Kidney epithelial cell (primary cell): Measurements from ENCODE around the gene CHRNE. TPM values are rescaled to one million over a fixed set of nuclear protein-coding genes. Genes with fewer than 3 reads are reported as not detected.

Experiments
- DNase-seq: peaks from one replicate; pipeline ENCODE4 v3.0.0-alpha.2; 2010; ENCODE audit warnings: low read depth
- H3K27me3 ChIP-seq: 2 replicates; pipeline ENCODE4 v1.6.0; 2011; ENCODE audit warnings: low read length; ENCODE audit not compliant: control insufficient read depth, insufficient read depth
- H3K36me3 ChIP-seq: 2 replicates; pipeline ENCODE4 v1.5.1; 2011; ENCODE audit warnings: low read length; ENCODE audit not compliant: control insufficient read depth, insufficient read depth
- H3K4me3 ChIP-seq: 2 replicates; pipeline ENCODE4 v1.5.1; 2011; ENCODE audit warnings: low read depth, mild to moderate bottlenecking, control low read depth, low read length
- total RNA-seq: library from RNA; depleted of rRNA; stranded (reverse); fragments of >200 nt; gene quantifications from 2 replicates; pipeline ENCODE4 v1.2.3, GENCODE V29; 2015
- TF ChIP-seq, protein P1 (sequence below): IDR thresholded peaks from 2 replicates; pipeline ENCODE4 v1.5.1; 2011; ENCODE audit warnings: mild to moderate bottlenecking, moderate library complexity, low read length, control low read depth, inconsistent platforms; ENCODE audit not compliant: insufficient read depth, poor library complexity, severe bottlenecking

The CHRNE gene
- total RNA-seq, 1 donor from 2014 or later, result 2.0 TPM

DNA sequence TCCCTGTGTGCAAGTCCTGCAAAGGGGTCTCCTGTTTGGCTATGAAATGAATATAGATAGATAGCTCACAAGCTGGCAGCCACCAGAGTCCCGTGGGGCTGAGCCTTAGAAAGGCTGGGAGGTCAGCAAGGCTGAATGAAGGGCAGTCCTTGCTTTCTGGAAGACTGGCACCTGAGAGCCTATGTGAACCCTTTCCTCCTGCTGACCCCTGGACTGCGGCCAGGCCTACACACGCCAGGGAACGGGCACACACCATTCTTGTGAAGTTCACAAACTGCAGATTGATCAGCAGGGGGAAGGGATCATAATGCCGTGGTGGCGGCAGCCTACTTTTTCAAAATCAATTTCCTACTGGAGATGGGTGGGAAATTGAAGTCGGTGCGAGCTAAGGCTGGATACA is 4.5 kb downstream of the CHRNE start:
- TF ChIP-seq, protein P1, sequence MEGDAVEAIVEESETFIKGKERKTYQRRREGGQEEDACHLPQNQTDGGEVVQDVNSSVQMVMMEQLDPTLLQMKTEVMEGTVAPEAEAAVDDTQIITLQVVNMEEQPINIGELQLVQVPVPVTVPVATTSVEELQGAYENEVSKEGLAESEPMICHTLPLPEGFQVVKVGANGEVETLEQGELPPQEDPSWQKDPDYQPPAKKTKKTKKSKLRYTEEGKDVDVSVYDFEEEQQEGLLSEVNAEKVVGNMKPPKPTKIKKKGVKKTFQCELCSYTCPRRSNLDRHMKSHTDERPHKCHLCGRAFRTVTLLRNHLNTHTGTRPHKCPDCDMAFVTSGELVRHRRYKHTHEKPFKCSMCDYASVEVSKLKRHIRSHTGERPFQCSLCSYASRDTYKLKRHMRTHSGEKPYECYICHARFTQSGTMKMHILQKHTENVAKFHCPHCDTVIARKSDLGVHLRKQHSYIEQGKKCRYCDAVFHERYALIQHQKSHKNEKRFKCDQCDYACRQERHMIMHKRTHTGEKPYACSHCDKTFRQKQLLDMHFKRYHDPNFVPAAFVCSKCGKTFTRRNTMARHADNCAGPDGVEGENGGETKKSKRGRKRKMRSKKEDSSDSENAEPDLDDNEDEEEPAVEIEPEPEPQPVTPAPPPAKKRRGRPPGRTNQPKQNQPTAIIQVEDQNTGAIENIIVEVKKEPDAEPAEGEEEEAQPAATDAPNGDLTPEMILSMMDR, result no peak
- H3K4me3 ChIP-seq, result no peak overlapping the region
- no peaks in the 10 kb centered on the region for H3K36me3 ChIP-seq
- DNase-seq, result no peak
- peaks cover 26% of the 10 kb centered on the region for H3K27me3 ChIP-seq

DNA sequence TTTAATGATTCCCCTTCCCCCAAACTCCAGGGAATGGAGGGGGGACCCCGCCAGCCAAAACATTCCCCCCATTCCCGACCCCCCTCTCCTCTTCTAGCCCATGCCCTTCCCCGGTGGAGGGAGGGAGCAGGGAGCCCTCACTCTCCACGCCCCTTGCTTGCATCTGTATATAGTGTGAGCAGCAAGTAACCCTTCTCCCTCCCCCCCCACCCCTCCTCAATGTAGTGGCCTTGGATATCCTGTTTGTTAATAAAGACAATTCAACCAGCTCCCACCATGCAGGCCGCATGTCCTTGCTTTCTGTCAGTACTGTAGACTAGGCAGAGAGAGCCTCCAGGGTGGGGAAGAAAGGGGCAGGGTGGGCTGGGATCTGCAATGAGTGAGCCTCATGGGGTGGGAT is 5.1 kb downstream of the CHRNE start:
- H3K36me3 ChIP-seq, result no peaks in the 10 kb centered on the region
- H3K27me3 ChIP-seq, result peaks cover 26% of the 10 kb centered on the region
- no peak overlapping the region for H3K4me3 ChIP-seq
- TF ChIP-seq, protein P1, result no peak
- DNase-seq, result no peak

DNA sequence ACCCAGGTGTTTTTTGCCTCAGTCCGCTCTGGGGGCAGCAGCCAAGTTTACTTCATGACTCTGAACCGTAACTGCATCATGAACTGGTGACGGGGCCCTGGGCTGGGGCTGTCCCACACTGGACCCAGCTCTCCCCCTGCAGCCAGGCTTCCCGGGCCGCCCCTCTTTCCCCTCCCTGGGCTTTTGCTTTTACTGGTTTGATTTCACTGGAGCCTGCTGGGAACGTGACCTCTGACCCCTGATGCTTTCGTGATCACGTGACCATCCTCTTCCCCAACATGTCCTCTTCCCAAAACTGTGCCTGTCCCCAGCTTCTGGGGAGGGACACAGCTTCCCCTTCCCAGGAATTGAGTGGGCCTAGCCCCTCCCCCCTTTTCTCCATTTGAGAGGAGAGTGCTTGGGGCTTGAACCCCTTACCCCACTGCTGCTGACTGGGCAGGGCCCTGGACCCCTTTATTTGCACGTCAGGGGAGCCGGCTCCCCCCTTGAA is 5.7 kb downstream of the CHRNE start:
- Histone ChIP-seq H3K4me3 (no peak overlapping the region), H3K27me3 (peaks cover 26% of the 10 kb centered on the region), H3K36me3 (no peaks in the 10 kb centered on the region)
- TF ChIP-seq, protein P1, result no peak
- DNase-seq, result no peak

DNA sequence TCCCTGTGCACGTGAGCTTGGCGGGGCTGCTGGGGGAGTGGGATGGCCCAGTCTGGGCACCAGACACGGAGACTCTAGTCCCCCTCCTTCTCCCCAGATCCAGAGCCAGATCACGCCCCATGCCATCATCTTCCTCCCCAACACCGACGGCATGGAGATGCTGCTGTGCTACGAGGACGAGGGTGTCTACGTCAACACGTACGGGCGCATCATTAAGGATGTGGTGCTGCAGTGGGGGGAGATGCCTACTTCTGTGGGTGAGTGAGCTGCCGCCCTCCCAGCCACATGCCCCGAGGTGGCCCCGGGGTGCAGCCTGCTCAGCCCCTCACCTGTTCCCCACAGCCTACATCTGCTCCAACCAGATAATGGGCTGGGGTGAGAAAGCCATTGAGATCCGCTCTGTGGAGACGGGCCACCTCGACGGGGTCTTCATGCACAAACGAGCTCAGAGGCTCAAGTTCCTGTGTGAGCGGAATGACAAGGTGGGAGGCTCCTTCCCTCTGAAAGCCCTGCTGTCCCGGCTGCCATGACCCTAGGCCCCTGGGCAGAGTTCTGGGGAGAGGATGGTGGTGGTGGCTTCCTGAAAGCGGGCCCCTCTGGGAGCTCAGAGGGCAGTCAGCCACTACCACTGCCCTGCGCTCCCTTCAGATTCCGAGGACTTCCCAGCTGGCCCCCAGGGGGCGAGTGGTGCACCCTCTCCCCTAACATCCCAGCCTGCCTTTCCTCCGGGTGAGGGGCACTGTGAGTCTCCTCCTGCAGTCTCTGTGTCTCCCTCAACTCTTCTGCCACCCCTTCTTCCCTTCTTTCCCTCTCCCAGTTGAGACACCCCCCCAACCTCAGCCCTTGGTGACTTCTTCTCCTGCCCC is 6.3 kb downstream of the CHRNE start:
- TF ChIP-seq, protein P1, result no peak
- Histone ChIP-seq H3K27me3 (peaks cover 26% of the 10 kb centered on the region), H3K36me3 (no peaks in the 10 kb centered on the region), H3K4me3 (no peak overlapping the region)
- no peak for DNase-seq

DNA sequence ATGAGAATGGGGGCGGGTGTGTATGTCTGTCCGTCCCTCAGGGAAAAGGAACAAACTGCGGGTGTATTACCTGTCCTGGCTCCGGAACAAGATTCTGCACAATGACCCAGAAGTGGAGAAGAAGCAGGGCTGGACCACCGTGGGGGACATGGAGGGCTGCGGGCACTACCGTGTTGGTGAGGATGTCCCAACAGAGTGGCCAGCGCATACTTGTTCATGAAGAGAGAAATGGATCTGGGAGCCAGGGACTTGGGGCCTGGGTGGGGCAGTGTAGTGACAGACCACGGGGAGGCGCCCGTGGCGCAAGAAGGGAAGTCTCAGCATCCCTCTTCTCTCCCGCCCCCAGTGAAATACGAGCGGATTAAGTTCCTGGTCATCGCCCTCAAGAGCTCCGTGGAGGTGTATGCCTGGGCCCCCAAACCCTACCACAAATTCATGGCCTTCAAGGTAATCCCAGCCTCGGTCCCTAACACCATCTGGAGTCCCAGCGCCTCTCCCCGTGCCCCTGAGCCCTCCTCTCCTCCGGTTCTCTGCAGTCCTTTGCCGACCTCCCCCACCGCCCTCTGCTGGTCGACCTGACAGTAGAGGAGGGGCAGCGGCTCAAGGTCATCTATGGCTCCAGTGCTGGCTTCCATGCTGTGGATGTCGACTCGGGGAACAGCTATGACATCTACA is 7.1 kb downstream of the CHRNE start:
- no peak overlapping the region for H3K4me3 ChIP-seq
- TF ChIP-seq, protein P1, result peak; percentile 11
- peaks cover 22% of the 10 kb centered on the region for H3K27me3 ChIP-seq
- no peaks in the 10 kb centered on the region for H3K36me3 ChIP-seq
- no peak for DNase-seq

DNA sequence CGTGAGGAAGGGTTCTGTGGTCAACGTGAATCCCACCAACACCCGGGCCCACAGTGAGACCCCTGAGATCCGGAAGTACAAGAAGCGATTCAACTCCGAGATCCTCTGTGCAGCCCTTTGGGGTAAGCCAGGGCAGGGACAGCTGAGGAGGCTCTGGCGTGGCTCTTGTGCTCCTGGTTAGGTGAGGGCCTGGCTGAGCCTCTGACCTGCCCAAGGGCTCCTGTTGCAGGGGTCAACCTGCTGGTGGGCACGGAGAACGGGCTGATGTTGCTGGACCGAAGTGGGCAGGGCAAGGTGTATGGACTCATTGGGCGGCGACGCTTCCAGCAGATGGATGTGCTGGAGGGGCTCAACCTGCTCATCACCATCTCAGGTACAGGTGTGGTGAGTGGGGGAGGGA is 7.8 kb downstream of the CHRNE start:
- Histone ChIP-seq H3K4me3 (no peak overlapping the region), H3K27me3 (peaks cover 15% of the 10 kb centered on the region), H3K36me3 (no peaks in the 10 kb centered on the region)
- TF ChIP-seq, protein P1, result no peak
- no peak for DNase-seq
